Memory B cell (primary cell): Measurements from ENCODE around the gene CAMTA1.

ENCODE experiments used
- ATAC-seq: fragments of 150-1000 bp; cut with Tn5 transposase; 2 replicates; pipeline ENCODE4 v1.10.0; 2021; ENCODE audit warnings: low read depth, mild to moderate bottlenecking, moderate library complexity
- DNase-seq, 2 donors: peaks; one replicate each; pipeline ENCODE4 v3.0.0; 2022; ENCODE audit warnings: low spot score in 2 of 2
- H3K27ac Mint-ChIP-seq: one replicate; pipeline ENCODE4 v1.8.0; 2022; ENCODE audit warnings: mild to moderate bottlenecking, moderate library complexity, mixed read lengths
- H3K27me3 Mint-ChIP-seq: one replicate; pipeline ENCODE4 v1.8.0; 2022; ENCODE audit warnings: mixed read lengths
- H3K36me3 Mint-ChIP-seq: one replicate; pipeline ENCODE4 v1.8.0; 2022; ENCODE audit warnings: mild to moderate bottlenecking, mixed read lengths
- H3K4me1 Mint-ChIP-seq: one replicate; pipeline ENCODE4 v1.8.0; 2022; ENCODE audit warnings: mixed read lengths
- H3K4me3 Mint-ChIP-seq: one replicate; pipeline ENCODE4 v1.8.0; 2022; ENCODE audit warnings: mild to moderate bottlenecking, moderate library complexity, mixed read lengths
- H3K9me3 Mint-ChIP-seq: one replicate; pipeline ENCODE4 v1.8.0; 2022; ENCODE audit warnings: mixed read lengths

CAMTA1 gene

GRCh38 chr1:7178741-7179140 lies 393.5 kb downstream of the CAMTA1 start:
- ATAC-seq, result no peak
- H3K4me1 Mint-ChIP-seq, result no peaks in the 10 kb centered on the region
- H3K27me3 Mint-ChIP-seq, result peaks cover 12% of the 10 kb centered on the region
- H3K9me3 Mint-ChIP-seq, result peaks cover 15% of the 10 kb centered on the region
- no peak overlapping the region for H3K4me3 Mint-ChIP-seq
- H3K27ac Mint-ChIP-seq, result no peak overlapping the region
- no peaks in the 10 kb centered on the region for H3K36me3 Mint-ChIP-seq
- no peak for DNase-seq

- DNase-seq (no peak), ATAC-seq (no peak)
- Mint-ChIP-seq H3K4me1 (no peaks in the 10 kb centered on the region), H3K4me3 (no peak overlapping the region), H3K27me3 (peaks cover 7% of the 10 kb centered on the region), H3K27ac (no peak overlapping the region), H3K36me3 (no peaks in the 10 kb centered on the region), H3K9me3 (peaks cover 9% of the 10 kb centered on the region)
These were observed 400.5 kb downstream of the CAMTA1 start for GRCh38 chr1:7185721-7186120.

DNA sequence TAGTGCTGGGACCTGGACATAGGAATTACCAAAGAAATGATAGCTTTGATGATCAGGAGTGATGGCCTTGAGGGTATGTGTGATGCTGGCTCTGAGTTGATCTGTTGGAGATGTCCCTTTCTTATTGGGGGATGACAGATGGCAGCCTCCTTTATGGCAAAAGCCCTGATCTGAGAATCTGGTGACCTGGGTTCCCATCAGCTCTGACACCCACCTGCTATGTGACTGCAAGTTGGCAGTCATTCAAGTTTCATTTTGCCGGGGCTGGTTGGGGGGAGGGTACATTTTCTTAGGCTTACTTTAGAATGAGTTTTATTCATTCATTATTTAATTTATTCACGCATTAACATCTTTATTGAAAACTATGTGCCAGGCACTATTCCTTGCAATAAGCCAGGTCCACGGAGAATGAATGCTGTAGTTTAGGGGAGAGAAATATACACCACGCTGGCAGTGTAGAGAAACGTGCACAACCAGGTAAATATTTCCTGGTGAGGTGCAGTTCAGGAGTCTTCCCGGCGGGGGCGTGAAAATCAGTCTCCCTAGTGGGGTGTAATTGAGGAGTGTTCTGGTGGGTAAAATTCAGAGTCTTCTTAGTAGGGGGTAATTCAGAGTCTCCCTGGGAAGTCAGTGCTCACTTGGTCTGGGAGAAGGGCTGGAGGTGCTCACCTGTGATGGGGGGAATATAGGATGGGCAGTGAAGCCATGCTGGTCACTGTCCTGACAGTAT lies 401.3 kb downstream of the CAMTA1 start:
- no peak overlapping the region for H3K4me3 Mint-ChIP-seq
- H3K36me3 Mint-ChIP-seq, result no peaks in the 10 kb centered on the region
- ATAC-seq (no peak), DNase-seq (no peak)
- peaks cover 7% of the 10 kb centered on the region for H3K27me3 Mint-ChIP-seq
- no peaks in the 10 kb centered on the region for H3K4me1 Mint-ChIP-seq
- peaks cover 9% of the 10 kb centered on the region for H3K9me3 Mint-ChIP-seq
- H3K27ac Mint-ChIP-seq, result no peak overlapping the region

DNA sequence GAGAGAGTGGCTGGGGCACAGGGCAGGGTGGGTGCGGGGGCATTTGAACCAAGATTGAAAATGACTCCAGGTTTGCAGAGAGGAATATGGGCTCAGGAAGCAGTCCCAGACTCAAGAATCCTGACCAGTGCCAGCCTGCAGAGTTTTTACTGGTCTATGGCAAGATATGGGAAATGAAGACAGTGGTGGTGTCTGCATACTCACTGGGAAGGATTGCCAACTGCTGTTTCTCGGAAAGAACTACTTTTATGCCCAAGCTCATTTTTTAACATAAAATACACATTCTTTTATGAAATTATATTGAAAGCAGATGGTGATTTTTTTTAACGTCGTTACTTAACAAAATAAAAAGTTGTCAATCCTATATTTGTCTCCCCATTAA lies 401.8 kb downstream of the CAMTA1 start:
- H3K4me1 Mint-ChIP-seq, result no peaks in the 10 kb centered on the region
- H3K4me3 Mint-ChIP-seq, result no peak overlapping the region
- H3K27me3 Mint-ChIP-seq, result peaks cover 7% of the 10 kb centered on the region
- ATAC-seq, result no peak
- peaks cover 7% of the 10 kb centered on the region for H3K9me3 Mint-ChIP-seq
- H3K36me3 Mint-ChIP-seq, result no peaks in the 10 kb centered on the region
- no peak overlapping the region for H3K27ac Mint-ChIP-seq
- DNase-seq, result no peak

DNA sequence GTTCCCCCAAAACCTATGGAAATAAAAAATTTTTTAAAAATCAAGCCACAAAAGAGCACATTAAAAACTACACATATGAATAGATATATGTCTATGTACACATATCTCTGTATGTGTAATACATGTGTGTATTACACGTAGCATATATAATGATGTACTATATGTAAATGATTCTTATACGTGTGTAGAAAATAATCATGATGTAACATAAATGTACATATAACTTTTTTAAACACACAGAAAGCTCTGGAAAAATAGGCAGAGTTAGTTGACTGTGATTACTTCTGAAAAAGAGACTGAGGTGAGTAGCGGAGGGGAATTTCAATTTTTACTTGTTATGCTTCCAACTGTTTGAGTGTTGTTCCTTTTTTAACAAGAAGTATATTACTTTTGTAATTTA lies 405.0 kb downstream of the CAMTA1 start:
- ATAC-seq, result no peak
- Mint-ChIP-seq H3K27me3 (peaks cover 2% of the 10 kb centered on the region), H3K27ac (no peak overlapping the region), H3K36me3 (no peaks in the 10 kb centered on the region), H3K4me1 (no peaks in the 10 kb centered on the region), H3K9me3 (peaks cover 2% of the 10 kb centered on the region), H3K4me3 (no peak overlapping the region)
- no peak for DNase-seq

DNA sequence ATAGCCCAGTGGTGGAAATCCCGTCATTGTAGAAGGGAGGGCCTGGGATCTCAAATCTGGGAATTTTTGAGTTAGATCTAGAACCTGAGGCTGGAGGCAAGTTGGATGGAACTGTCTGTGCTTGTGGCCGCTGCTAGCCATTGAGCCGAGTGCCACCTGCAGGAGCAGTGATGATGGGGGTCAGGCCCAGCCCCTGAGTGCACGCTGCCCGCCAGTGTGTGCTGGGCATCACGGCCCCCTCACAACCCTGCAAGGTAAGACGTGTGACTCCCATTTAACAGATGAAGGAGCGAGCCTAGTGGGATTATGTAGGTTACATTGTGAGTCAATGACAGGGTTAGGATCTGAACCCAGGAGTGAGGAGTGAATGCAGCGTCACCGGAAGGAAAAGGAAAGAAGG lies 407.2 kb downstream of the CAMTA1 start:
- Mint-ChIP-seq H3K4me1 (no peaks in the 10 kb centered on the region), H3K9me3 (peaks cover 1% of the 10 kb centered on the region), H3K27me3 (no peaks in the 10 kb centered on the region), H3K36me3 (no peaks in the 10 kb centered on the region), H3K27ac (no peak overlapping the region), H3K4me3 (no peak overlapping the region)
- DNase-seq (no peak), ATAC-seq (no peak)

- no peaks in the 10 kb centered on the region for H3K4me1 Mint-ChIP-seq
- H3K4me3 Mint-ChIP-seq, result no peak overlapping the region
- H3K9me3 Mint-ChIP-seq, result peaks cover 1% of the 10 kb centered on the region
- H3K27ac Mint-ChIP-seq, result no peak overlapping the region
- no peaks in the 10 kb centered on the region for H3K36me3 Mint-ChIP-seq
- DNase-seq (no peak), ATAC-seq (no peak)
- H3K27me3 Mint-ChIP-seq, result peaks cover 2% of the 10 kb centered on the region
These were observed 411.0 kb downstream of the CAMTA1 start for GRCh38 chr1:7196036-7196911.

- DNase-seq, result no peak
- no peaks in the 10 kb centered on the region for H3K36me3 Mint-ChIP-seq
- H3K9me3 Mint-ChIP-seq, result peaks cover 3% of the 10 kb centered on the region
- no peak for ATAC-seq
- peaks cover 2% of the 10 kb centered on the region for H3K27me3 Mint-ChIP-seq
- H3K27ac Mint-ChIP-seq, result no peak overlapping the region
- no peaks in the 10 kb centered on the region for H3K4me1 Mint-ChIP-seq
- no peak overlapping the region for H3K4me3 Mint-ChIP-seq
These were observed 413.4 kb downstream of the CAMTA1 start for GRCh38 chr1:7198664-7199063.

- peaks cover 2% of the 10 kb centered on the region for H3K27me3 Mint-ChIP-seq
- peaks cover 5% of the 10 kb centered on the region for H3K9me3 Mint-ChIP-seq
- no peaks in the 10 kb centered on the region for H3K4me1 Mint-ChIP-seq
- ATAC-seq (no peak), DNase-seq (no peak)
- no peaks in the 10 kb centered on the region for H3K36me3 Mint-ChIP-seq
- H3K4me3 Mint-ChIP-seq, result no peak overlapping the region
- no peak overlapping the region for H3K27ac Mint-ChIP-seq
These were observed 414.0 kb downstream of the CAMTA1 start for GRCh38 chr1:7199077-7199779.

GRCh38 chr1:7207875-7208646 lies 422.8 kb downstream of the CAMTA1 start:
- ATAC-seq, result no peak
- H3K27ac Mint-ChIP-seq, result no peak overlapping the region
- no peaks in the 10 kb centered on the region for H3K4me1 Mint-ChIP-seq
- peaks cover 2% of the 10 kb centered on the region for H3K9me3 Mint-ChIP-seq
- no peak for DNase-seq
- peaks cover 15% of the 10 kb centered on the region for H3K27me3 Mint-ChIP-seq
- no peak overlapping the region for H3K4me3 Mint-ChIP-seq
- H3K36me3 Mint-ChIP-seq, result peaks cover 1% of the 10 kb centered on the region

- Mint-ChIP-seq H3K4me1 (no peaks in the 10 kb centered on the region), H3K27me3 (peaks cover 15% of the 10 kb centered on the region), H3K36me3 (peaks cover 1% of the 10 kb centered on the region), H3K4me3 (no peak overlapping the region), H3K27ac (no peak overlapping the region), H3K9me3 (peaks cover 2% of the 10 kb centered on the region)
- ATAC-seq (no peak), DNase-seq (no peak)
These were observed 423.5 kb downstream of the CAMTA1 start for GRCh38 chr1:7208647-7209180.

- DNase-seq (no peak), ATAC-seq (no peak)
- Mint-ChIP-seq H3K4me1 (no peaks in the 10 kb centered on the region), H3K27ac (no peak overlapping the region), H3K27me3 (peaks cover 15% of the 10 kb centered on the region), H3K9me3 (no peaks in the 10 kb centered on the region), H3K36me3 (peaks cover 1% of the 10 kb centered on the region), H3K4me3 (no peak overlapping the region)
These were observed 424.1 kb downstream of the CAMTA1 start for GRCh38 chr1:7209336-7209735.

- Mint-ChIP-seq H3K4me3 (no peak overlapping the region), H3K27me3 (peaks cover 17% of the 10 kb centered on the region), H3K4me1 (no peaks in the 10 kb centered on the region), H3K36me3 (peaks cover 2% of the 10 kb centered on the region), H3K27ac (no peak overlapping the region), H3K9me3 (peaks cover 2% of the 10 kb centered on the region)
- ATAC-seq (no peak), DNase-seq (no peak)
These were observed 433.1 kb downstream of the CAMTA1 start for GRCh38 chr1:7218210-7218832.
